Neural cell (in vitro differentiated cells): ENCODE results near the gene KRABD2.

Experiments used
- H2AFZ ChIP-seq: fragments of 200-600, 300-800 bp; sonication (generic), shearing (Covaris generic); 2 replicates; pipeline ENCODE4 v1.6.0; 2014; ENCODE audit warnings: low read depth, mild to moderate bottlenecking, antibody characterized with exemption, low read length, moderate library complexity
- H3F3A ChIP-seq: fragments of 200-600 bp; shearing (Covaris generic); 2 replicates; pipeline ENCODE4 v1.6.1; 2016; ENCODE audit warnings: mild to moderate bottlenecking, moderate library complexity, mixed read lengths, antibody characterized with exemption, low read length; ENCODE audit not compliant: insufficient read depth, poor library complexity, severe bottlenecking
- H3K27ac ChIP-seq: fragments of 200-600, 300-800 bp; sonication (generic), shearing (Covaris generic); 2 replicates; pipeline ENCODE4 v1.5.1; 2014; ENCODE audit warnings: mild to moderate bottlenecking, low read length, moderate library complexity
- H3K27me3 ChIP-seq: fragments of 300-800, 200-600 bp; sonication (generic), shearing (Covaris generic); 2 replicates; pipeline ENCODE4 v1.6.0; 2014; ENCODE audit warnings: mild to moderate bottlenecking, low read depth, low read length, moderate library complexity; ENCODE audit not compliant: insufficient read depth
- H3K36me3 ChIP-seq: fragments of 300-800, 200-600 bp; sonication (generic), shearing (Covaris generic); 2 replicates; pipeline ENCODE4 v1.5.1; 2014; ENCODE audit warnings: mild to moderate bottlenecking, antibody characterized with exemption, low read length, moderate library complexity; ENCODE audit not compliant: insufficient read depth
- H3K4me2 ChIP-seq: fragments of 300-800, 200-600 bp; sonication (generic), shearing (Covaris generic); 2 replicates; pipeline ENCODE4 v1.6.0; 2014; ENCODE audit warnings: mild to moderate bottlenecking, low read length
- H3K4me3 ChIP-seq: fragments of 300-800, 200-600 bp; sonication (generic), shearing (Covaris generic); 2 replicates; pipeline ENCODE4 v1.5.1; 2014; ENCODE audit warnings: mild to moderate bottlenecking, low read length, moderate library complexity
- H3K79me2 ChIP-seq: fragments of 200-600 bp; shearing (Covaris generic); replicated peaks from 2 replicates; pipeline ENCODE4 v1.6.0; 2014; ENCODE audit warnings: mild to moderate bottlenecking, low read length, moderate library complexity; ENCODE audit not compliant: insufficient read depth
- H3K9ac ChIP-seq: fragments of 300-800, 200-600 bp; sonication (generic), shearing (Covaris generic); 2 replicates; pipeline ENCODE4 v1.6.1; 2016; ENCODE audit warnings: mild to moderate bottlenecking, low read length, mixed read lengths
- H3K9me2 ChIP-seq: fragments of 200-600 bp; shearing (Covaris generic); 2 replicates; pipeline ENCODE4 v1.6.1; 2016; ENCODE audit warnings: mild to moderate bottlenecking, low read length, mixed read lengths; ENCODE audit not compliant: insufficient read depth
- H3K9me3 ChIP-seq: fragments of 200-600, 300-800 bp; sonication (generic), shearing (Covaris generic); 2 replicates; pipeline ENCODE4 v1.6.1; 2016; ENCODE audit warnings: mild to moderate bottlenecking, mixed run types, low read length, moderate library complexity, mixed read lengths
- H4K20me1 ChIP-seq: fragments of 200-600 bp; shearing (Covaris generic); 2 replicates; pipeline ENCODE4 v1.6.1; 2016; ENCODE audit warnings: mild to moderate bottlenecking, mixed run types; ENCODE audit not compliant: insufficient read depth
- EP300 ChIP-seq: fragments of 450-650 bp; conservative IDR thresholded peaks from 2 replicates; pipeline ENCODE4 v1.6.1; 2014; ENCODE audit warnings: antibody characterized with exemption, mild to moderate bottlenecking, moderate library complexity; ENCODE audit not compliant: poor library complexity, severe bottlenecking
- EZH2 ChIP-seq: fragments of 200-600, 300-800 bp; shearing (Covaris generic), sonication (generic); IDR thresholded peaks from 2 replicates; pipeline ENCODE4 v1.6.1; 2014; ENCODE audit warnings: antibody characterized with exemption, low read length, borderline replicate concordance, mild to moderate bottlenecking; ENCODE audit not compliant: insufficient read depth, poor library complexity, severe bottlenecking
- MXI1 ChIP-seq: fragments of 450-650 bp; conservative IDR thresholded peaks from 2 replicates; pipeline ENCODE4 v1.6.1; 2014; ENCODE audit warnings: antibody characterized with exemption, mild to moderate bottlenecking; ENCODE audit not compliant: poor library complexity, severe bottlenecking
- POLR2AphosphoS5 ChIP-seq: IDR thresholded peaks from 2 replicates; pipeline ENCODE4 v1.6.1; 2012
- RAD21 ChIP-seq: fragments of 450-650 bp; conservative IDR thresholded peaks from 2 replicates; pipeline ENCODE4 v1.6.1; 2014; ENCODE audit warnings: antibody characterized with exemption, mild to moderate bottlenecking, moderate library complexity
- REST ChIP-seq: IDR thresholded peaks from 2 replicates; pipeline ENCODE4 v1.6.1; 2012; ENCODE audit warnings: borderline replicate concordance
- SMC3 ChIP-seq: fragments of 450-650 bp; conservative IDR thresholded peaks from 2 replicates; pipeline ENCODE4 v1.6.1; 2014; ENCODE audit warnings: antibody characterized with exemption, mild to moderate bottlenecking, moderate library complexity; ENCODE audit not compliant: poor library complexity
- TAF1 ChIP-seq: IDR thresholded peaks from 2 replicates; pipeline ENCODE4 v1.6.1; 2012; ENCODE audit warnings: low read depth
- TF ChIP-seq, protein P1 (sequence below): fragments of 450-650 bp; IDR thresholded peaks from 2 replicates; pipeline ENCODE4 v1.5.1; 2014; ENCODE audit warnings: antibody characterized with exemption, mild to moderate bottlenecking, moderate library complexity; ENCODE audit not compliant: poor library complexity, severe bottlenecking

The KRABD2 gene

DNA sequence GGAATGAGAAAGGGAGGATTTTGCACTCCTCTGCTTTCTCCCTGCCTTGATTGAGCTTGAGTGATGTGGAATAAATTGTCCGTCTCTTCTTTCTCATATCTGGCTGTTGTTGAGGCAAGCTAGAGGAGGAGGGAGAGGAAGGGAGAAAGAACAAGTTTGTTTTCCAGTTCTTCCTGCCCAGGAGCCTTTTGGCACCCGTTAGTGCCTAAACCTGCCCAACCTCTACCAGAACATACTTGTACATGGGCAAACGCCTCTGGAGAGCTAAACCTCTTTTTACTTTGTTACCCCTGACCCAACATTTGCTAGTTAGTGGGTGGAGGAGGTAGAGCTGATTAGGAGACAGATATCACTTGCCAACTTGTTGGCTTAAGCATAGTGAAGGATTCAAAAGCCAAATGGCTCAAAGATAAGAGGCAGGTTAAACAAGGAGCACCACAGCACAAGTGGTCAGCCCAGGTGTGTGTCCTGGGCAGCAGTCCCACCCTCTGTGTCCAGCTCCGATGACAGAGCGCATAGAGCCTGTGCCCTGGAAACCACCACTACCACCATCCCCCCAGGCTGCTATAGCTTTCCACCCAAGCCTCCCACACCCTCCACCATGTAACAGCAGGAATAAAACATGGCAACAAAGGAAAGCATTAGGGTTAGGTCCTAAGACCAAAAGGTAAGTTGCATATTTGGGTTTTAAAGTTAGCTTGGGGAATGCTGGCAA is 30.4 kb downstream of the KRABD2 start:
- no peak overlapping the region for H3K27ac ChIP-seq
- H3K79me2 ChIP-seq, result no peaks in the 10 kb centered on the region
- no peaks in the 10 kb centered on the region for H3K9me2 ChIP-seq
- no peak overlapping the region for H3K4me2 ChIP-seq
- H3K36me3 ChIP-seq, result no peaks in the 10 kb centered on the region
- TF ChIP-seq, protein P1, sequence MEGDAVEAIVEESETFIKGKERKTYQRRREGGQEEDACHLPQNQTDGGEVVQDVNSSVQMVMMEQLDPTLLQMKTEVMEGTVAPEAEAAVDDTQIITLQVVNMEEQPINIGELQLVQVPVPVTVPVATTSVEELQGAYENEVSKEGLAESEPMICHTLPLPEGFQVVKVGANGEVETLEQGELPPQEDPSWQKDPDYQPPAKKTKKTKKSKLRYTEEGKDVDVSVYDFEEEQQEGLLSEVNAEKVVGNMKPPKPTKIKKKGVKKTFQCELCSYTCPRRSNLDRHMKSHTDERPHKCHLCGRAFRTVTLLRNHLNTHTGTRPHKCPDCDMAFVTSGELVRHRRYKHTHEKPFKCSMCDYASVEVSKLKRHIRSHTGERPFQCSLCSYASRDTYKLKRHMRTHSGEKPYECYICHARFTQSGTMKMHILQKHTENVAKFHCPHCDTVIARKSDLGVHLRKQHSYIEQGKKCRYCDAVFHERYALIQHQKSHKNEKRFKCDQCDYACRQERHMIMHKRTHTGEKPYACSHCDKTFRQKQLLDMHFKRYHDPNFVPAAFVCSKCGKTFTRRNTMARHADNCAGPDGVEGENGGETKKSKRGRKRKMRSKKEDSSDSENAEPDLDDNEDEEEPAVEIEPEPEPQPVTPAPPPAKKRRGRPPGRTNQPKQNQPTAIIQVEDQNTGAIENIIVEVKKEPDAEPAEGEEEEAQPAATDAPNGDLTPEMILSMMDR, result no peak
- TF ChIP-seq SMC3 (no peak), MXI1 (no peak), EP300 (no peak), POLR2AphosphoS5 (no peak), RAD21 (no peak), EZH2 (no peak), REST (no peak), TAF1 (no peak)
- no peak overlapping the region for H3K9ac ChIP-seq
- H3K9me3 ChIP-seq, result no peaks in the 10 kb centered on the region
- H2AFZ ChIP-seq, result no peak overlapping the region
- no peaks in the 10 kb centered on the region for H4K20me1 ChIP-seq
- no peak overlapping the region for H3K4me3 ChIP-seq
- H3F3A ChIP-seq, result no peaks in the 10 kb centered on the region
- no peaks in the 10 kb centered on the region for H3K27me3 ChIP-seq

DNA sequence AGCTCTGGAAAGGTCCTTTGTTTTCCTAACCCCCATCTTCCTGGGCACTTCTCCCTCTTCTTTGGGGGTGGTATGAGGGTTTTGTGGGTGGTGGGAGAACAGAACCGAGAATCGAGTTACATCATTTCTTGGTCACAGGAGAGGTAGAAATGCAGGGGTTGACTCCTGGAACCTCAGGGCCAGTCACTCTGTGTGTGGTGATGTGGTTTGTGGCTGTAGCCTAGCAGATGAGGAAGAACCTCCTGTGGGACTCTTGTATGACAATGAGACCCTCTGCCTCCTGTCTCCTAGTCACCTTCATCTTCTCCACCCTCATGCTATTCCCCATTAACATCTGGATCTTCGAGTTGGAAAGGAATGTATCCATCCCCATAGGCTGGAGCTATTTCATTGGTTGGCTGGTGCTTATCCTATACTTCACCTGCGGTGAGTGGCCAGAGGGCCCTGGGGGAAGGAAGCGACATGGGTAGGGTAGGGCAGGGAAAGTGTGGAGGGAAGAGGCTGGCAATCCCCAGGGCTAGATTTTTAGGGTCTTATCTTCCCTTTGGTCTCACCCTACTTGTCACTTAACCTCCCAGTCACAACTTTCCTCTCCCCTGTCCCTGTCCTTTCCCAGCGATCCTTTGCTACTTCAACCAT is 31.3 kb downstream of the KRABD2 start:
- H3K27me3 ChIP-seq, result no peaks in the 10 kb centered on the region
- H3K79me2 ChIP-seq, result no peaks in the 10 kb centered on the region
- no peaks in the 10 kb centered on the region for H4K20me1 ChIP-seq
- H3K9me2 ChIP-seq, result no peaks in the 10 kb centered on the region
- H3K36me3 ChIP-seq, result no peaks in the 10 kb centered on the region
- no peaks in the 10 kb centered on the region for H3K9me3 ChIP-seq
- no peak overlapping the region for H2AFZ ChIP-seq
- H3K4me3 ChIP-seq, result no peak overlapping the region
- TF ChIP-seq EP300 (no peak), POLR2AphosphoS5 (no peak), EZH2 (no peak), REST (no peak), SMC3 (no peak), MXI1 (no peak), TAF1 (no peak), RAD21 (no peak)
- TF ChIP-seq, protein P1, result no peak
- H3F3A ChIP-seq, result no peaks in the 10 kb centered on the region
- H3K27ac ChIP-seq, result no peak overlapping the region
- no peak overlapping the region for H3K9ac ChIP-seq
- H3K4me2 ChIP-seq, result no peak overlapping the region
